Epithelial cell of proximal tubule (primary cell): Measurements from ENCODE around the gene TMEM242. TPM values are rescaled to one million over a fixed set of nuclear protein-coding genes. Genes with fewer than 3 reads are reported as not detected.

ENCODE experiments used
- DNase-seq: peaks from one replicate; pipeline ENCODE4 v3.0.0-alpha.2; 2011; ENCODE audit warnings: low read depth
- H3K4me3 ChIP-seq: 2 replicates; pipeline ENCODE4 v1.5.1; 2011; ENCODE audit warnings: low read depth, mild to moderate bottlenecking, low read length
- total RNA-seq: library from RNA; depleted of rRNA; stranded (reverse); fragments of >200 nt; gene quantifications from 2 replicates; pipeline ENCODE4 v1.2.3, GENCODE V29; 2015
- TF ChIP-seq, protein P1 (sequence below): conservative IDR thresholded peaks from 2 replicates; pipeline ENCODE4 v1.5.1; 2012; ENCODE audit warnings: low read depth, mild to moderate bottlenecking, low read length

The TMEM242 gene
- total RNA-seq, 1 donor from 2014 or later = 5.2 TPM

DNA sequence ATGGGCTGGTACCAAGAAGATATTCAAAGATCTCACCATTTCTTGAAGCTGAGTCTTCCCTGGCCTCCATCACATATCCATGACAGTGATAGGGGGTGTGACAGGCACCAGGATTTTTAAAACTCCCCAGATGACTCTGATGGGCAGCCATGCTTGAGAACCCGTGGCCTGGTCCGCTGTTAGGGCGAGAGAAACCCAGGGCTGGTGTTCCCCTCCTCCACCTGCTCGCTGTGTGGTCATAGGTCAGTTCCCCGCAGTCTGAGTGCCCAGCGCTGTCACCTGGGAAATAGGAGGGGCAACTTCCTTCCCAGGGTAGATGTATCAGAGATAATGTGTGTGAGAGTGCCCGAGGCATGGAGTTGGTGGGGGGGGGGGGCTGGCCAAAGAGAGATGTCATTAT lies 50.9 kb downstream of the TMEM242 start:
- no peak overlapping the region for H3K4me3 ChIP-seq
- TF ChIP-seq, protein P1, sequence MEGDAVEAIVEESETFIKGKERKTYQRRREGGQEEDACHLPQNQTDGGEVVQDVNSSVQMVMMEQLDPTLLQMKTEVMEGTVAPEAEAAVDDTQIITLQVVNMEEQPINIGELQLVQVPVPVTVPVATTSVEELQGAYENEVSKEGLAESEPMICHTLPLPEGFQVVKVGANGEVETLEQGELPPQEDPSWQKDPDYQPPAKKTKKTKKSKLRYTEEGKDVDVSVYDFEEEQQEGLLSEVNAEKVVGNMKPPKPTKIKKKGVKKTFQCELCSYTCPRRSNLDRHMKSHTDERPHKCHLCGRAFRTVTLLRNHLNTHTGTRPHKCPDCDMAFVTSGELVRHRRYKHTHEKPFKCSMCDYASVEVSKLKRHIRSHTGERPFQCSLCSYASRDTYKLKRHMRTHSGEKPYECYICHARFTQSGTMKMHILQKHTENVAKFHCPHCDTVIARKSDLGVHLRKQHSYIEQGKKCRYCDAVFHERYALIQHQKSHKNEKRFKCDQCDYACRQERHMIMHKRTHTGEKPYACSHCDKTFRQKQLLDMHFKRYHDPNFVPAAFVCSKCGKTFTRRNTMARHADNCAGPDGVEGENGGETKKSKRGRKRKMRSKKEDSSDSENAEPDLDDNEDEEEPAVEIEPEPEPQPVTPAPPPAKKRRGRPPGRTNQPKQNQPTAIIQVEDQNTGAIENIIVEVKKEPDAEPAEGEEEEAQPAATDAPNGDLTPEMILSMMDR = no peak
- DNase-seq = no peak

GRCh38 chr6:157271911-157272310 lies 51.4 kb downstream of the TMEM242 start:
- no peak for DNase-seq
- no peak overlapping the region for H3K4me3 ChIP-seq
- TF ChIP-seq, protein P1 = no peak

GRCh38 chr6:157271441-157271840 lies 51.9 kb downstream of the TMEM242 start:
- no peak overlapping the region for H3K4me3 ChIP-seq
- DNase-seq = no peak
- TF ChIP-seq, protein P1 = no peak

DNA sequence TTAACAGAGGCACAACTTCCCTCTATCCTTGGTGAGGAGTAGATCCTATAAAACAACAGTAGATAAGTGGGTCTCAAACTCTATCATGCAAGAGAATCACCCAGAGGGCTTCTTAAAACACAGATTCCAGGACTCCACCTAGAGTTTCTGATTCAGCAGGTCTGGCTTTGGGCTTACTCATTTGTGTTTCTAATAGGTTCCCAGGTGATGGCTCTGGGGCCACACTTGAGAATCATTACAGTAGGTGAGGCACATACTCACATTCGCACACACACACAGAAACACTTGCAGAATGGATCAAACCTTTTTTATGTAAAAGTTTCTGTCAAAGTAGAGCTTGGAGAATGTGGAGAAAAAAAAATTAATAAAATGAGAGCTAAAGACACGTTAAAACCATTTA lies 52.4 kb downstream of the TMEM242 start:
- TF ChIP-seq, protein P1 = no peak
- no peak overlapping the region for H3K4me3 ChIP-seq
- no peak for DNase-seq

DNA sequence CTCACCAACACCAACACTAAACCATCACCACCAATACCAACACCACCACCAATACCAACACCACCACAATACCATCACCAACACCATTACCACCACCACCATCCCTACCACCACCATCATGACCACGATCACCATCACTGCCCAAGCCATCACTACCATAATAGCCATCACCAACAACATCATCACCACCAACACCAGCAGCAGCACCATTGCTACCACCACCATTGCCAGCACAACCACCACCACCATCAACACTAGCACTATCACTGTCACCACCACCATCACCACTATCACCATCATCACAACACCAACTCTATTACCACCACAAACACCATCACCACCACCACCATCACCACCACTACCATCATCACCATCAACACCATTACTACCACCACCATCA lies 53.0 kb downstream of the TMEM242 start:
- TF ChIP-seq, protein P1 = no peak
- no peak for DNase-seq
- H3K4me3 ChIP-seq = no peak overlapping the region

GRCh38 chr6:157269261-157269794 lies 54.0 kb downstream of the TMEM242 start:
- no peak overlapping the region for H3K4me3 ChIP-seq
- TF ChIP-seq, protein P1 = no peak
- DNase-seq = peak; percentile 7

- no peak overlapping the region for H3K4me3 ChIP-seq
- TF ChIP-seq, protein P1 = no peak
- no peak for DNase-seq
Observed at GRCh38 chr6:157268835-157269234, 54.5 kb downstream of the TMEM242 start.
